Ectodermal cell (in vitro differentiated cells): Measurements from ENCODE around the gene CGREF1.

Source experiments
- H3K27ac ChIP-seq: 2 replicates; pipeline ENCODE4 v1.7.0; 2013; ENCODE audit warnings: mild to moderate bottlenecking, low read depth, low read length; ENCODE audit not compliant: insufficient read depth, poor library complexity, severe bottlenecking
- H3K27me3 ChIP-seq: 2 replicates; pipeline ENCODE4 v1.7.0; 2013; ENCODE audit warnings: mild to moderate bottlenecking, low read length; ENCODE audit not compliant: insufficient read depth, control insufficient read depth, poor library complexity, severe bottlenecking
- H3K36me3 ChIP-seq: one replicate; pipeline ENCODE4 v1.7.0; 2013; ENCODE audit warnings: low read length; ENCODE audit not compliant: control insufficient read depth, insufficient read depth
- H3K4me1 ChIP-seq: one replicate; pipeline ENCODE4 v1.7.0; 2013; ENCODE audit warnings: low read length; ENCODE audit not compliant: control insufficient read depth, insufficient read depth
- H3K4me3 ChIP-seq: 2 replicates; pipeline ENCODE4 v1.7.0; 2013; ENCODE audit warnings: low read depth, low read length, control low read depth; ENCODE audit not compliant: insufficient read depth
- H3K9me3 ChIP-seq: 2 replicates; pipeline ENCODE4 v1.7.0; 2013; ENCODE audit warnings: mild to moderate bottlenecking, low read length, moderate library complexity; ENCODE audit not compliant: control insufficient read depth
- WGBS, 2 experiments: methylation state at CpG; one replicate each; pipeline ENCODE4 v1.1.7; 2013; ENCODE audit warnings: missing lambda C conversion rate in 2 of 2; 5-methylcytosine and 5-hydroxymethylcytosine counted together

The CGREF1 gene

DNA sequence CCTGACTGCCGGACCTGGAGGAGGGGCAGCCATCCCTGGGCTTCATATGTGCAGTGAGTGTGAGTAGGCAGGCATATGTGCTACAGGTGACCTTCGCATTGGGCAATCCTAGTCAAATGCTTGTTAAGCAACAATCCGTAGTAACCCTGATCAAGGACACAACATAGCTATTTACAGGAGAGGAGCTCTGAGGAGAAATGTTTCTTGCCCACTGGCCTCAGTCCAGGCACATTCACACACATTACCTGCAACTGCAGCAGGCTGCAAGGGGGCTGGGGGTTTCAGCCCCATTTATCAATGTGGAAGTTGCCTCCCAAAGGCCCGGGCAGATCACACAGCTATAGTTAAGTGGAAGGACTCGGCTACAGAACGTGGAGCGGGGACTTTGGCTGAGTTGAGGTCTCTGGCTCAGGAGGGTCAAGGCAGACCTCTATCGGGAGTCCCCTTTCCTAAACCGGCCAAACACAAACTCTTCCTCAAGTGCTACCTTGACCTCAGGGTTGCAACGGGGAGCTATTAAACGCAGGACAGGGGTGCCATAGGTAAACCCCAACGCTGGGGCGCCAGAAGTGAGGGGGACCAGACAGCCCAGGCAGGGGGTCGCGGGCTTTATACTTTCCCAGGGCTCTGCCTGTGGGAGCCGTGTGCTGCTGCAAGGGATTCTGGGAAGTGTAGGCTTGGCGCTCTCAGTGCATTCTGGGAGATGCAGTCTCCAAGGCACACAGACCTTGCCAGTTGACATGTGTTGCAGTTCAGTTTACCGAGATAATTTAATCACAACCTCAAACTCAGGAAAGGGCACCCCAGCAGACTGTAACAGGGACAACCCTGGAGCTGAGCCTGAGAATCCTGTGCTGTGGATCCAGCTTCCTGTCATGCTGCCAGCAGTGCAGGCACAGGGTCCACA is 22.9 kb downstream of the CGREF1 start:
- Histone ChIP-seq H3K36me3 (no peaks in the 10 kb centered on the region), H3K4me3 (no peak overlapping the region), H3K27me3 (no peaks in the 10 kb centered on the region), H3K9me3 (no peaks in the 10 kb centered on the region), H3K27ac (no peak overlapping the region), H3K4me1 (peaks cover 5% of the 10 kb centered on the region)
- 39 to 42% methylated on average over 18 of the region's 18 CpGs for WGBS, 2 experiments

DNA sequence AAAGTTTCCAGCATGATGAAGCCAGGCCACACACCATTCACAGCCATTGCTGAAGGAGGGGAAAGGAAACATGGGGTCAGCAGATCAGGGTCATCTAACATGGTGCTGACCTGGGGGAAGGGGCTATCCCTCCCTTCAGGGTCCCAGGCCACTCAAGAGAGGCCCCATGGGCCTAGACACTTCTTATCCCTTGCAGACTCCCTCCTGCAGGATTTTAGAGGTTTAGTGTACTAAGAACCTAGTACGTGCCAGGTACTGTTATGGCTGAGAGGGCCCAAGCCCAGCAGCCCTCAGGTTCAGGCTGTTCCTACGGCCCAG is 23.5 kb downstream of the CGREF1 start:
- H3K9me3 ChIP-seq: no peaks in the 10 kb centered on the region

DNA sequence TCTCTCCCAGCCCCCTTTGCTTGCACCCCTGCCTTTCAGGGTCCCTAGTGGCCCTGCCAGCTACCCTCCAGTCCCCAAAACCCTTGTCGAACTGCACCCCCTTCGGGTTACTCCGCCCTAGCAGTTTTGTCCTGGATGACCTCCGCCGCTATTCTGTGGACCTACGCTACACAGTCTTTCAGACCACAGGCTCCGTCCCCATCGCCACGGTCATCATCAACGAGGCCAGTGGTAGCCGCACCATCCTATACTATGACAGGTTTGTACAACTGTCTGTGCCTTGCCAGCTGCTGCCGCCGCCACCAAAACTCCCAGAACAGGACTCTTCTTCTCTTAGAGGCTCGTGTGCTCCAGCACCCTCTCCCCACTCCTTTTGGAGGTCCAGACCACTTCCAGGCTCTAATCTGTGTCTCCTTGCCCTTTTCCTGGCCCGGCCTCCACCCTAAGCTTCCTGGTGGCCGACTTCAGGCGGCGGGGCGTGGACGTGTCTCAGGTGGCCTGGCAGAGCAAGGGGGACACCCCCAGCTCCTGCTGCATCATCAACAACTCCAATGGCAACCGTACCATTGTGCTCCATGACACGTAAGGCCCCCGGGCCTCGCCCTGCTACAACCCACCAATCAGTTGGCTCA is 24.5 kb downstream of the CGREF1 start:
- H3K27me3 ChIP-seq: no peaks in the 10 kb centered on the region
- no peaks in the 10 kb centered on the region for H3K4me1 ChIP-seq
- H3K9me3 ChIP-seq: no peaks in the 10 kb centered on the region

More for the DNA sequence above, 23.5 kb downstream of the CGREF1 start:
- no peaks in the 10 kb centered on the region for H3K36me3 ChIP-seq
- peaks cover 5% of the 10 kb centered on the region for H3K4me1 ChIP-seq
- no peak overlapping the region for H3K4me3 ChIP-seq
- H3K27me3 ChIP-seq: no peaks in the 10 kb centered on the region
- H3K27ac ChIP-seq: no peak overlapping the region
- 88 to 95% methylated on average over 2 of the region's 2 CpGs for WGBS, 2 experiments

DNA sequence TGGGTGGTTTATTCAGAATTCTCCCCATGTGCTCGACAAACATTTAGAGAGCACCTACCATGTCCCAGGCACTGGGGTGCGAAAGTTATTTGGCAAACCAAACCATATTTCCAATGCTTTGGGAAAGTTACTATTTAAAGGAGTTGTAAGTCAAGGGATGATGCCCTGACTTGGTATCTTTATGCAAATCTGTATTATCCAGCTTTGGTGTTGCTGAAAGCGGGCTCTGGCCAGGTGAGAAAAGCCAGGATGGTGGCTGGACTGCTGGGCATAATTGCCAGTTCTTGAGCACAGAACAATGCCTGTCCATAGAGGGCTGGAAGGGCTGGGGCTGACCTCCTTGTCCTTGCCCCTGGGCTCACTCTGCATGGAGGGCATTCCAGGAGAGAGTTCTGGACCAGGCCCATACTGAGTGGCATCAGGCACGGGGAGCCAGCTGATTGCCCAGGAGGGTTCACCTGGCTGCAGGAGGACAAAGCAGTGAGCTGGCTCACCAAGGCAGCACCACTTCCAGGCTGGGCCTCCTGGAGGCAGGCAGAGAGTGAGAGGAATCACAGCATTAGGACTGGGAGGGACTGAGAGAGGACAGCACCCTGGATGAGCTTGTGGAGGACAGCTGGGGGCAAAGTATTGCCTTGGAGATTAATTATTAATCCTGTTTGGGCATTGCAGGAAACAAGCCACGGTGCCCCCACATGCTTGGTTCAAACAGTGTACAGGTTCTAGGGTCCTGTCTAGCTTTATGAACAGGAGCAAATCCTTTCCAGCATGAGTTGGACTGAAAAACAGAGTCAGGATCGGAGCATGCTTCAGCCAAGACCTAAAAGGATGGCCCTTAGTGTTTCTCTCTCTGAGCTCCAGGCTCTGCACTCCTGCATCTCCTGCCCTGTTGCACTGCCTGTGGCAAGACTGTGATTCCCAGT is 25.2 kb downstream of the CGREF1 start:
- H3K27me3 ChIP-seq: no peaks in the 10 kb centered on the region
- no peak overlapping the region for H3K27ac ChIP-seq
- no peaks in the 10 kb centered on the region for H3K4me1 ChIP-seq
- H3K4me3 ChIP-seq: no peak overlapping the region
- H3K36me3 ChIP-seq: no peaks in the 10 kb centered on the region
- no peaks in the 10 kb centered on the region for H3K9me3 ChIP-seq
- 91 to 94% methylated on average over 6 of the region's 6 CpGs for WGBS, 2 experiments

More for the DNA sequence above, 24.5 kb downstream of the CGREF1 start:
- Histone ChIP-seq H3K4me3 (no peak overlapping the region), H3K36me3 (no peaks in the 10 kb centered on the region), H3K27ac (no peak overlapping the region)
- 94% methylated on average over 24 of the region's 24 CpGs for WGBS, 2 experiments

DNA sequence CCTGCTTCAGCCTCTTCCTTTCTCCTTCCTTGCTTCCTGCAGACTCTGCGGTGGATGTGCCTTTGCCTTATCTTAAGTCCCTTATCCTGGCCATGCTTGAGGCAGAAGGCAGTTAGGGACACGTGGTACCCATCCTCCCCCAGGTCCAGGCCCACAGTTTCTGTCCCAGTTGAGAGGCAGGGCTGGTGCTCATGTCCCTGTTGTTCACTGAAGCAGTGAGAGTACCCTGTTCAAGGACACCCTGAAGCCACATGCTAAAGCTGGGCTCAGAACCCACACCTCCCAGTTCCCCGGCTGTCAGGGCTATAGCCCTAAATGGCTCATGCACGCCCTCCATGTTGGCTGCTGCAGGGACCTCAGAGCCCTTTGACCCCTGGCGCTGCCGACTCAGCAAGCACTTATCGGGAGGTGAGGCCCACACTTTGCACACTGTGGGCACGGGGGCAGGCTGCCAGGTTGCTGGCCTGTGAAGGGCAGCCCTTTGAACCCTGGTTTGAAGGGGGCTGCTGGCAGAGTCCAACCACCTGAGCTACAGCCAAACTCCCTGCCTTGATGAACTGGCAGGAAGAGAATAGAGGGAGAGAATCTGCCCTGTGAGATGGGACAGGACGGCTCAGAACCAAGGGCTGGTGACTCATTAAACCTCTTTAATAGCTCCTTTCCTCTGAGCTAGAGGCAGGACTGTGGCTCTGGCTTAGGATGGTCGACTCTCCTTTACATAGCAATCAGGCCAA is 26.1 kb downstream of the CGREF1 start:
- H3K27me3 ChIP-seq: peaks cover 1% of the 10 kb centered on the region
- H3K27ac ChIP-seq: no peak overlapping the region
- 87% methylated on average over 10 of the region's 10 CpGs for WGBS, 2 experiments
- H3K36me3 ChIP-seq: no peaks in the 10 kb centered on the region
- H3K4me3 ChIP-seq: no peak overlapping the region
- no peaks in the 10 kb centered on the region for H3K9me3 ChIP-seq
- no peaks in the 10 kb centered on the region for H3K4me1 ChIP-seq

DNA sequence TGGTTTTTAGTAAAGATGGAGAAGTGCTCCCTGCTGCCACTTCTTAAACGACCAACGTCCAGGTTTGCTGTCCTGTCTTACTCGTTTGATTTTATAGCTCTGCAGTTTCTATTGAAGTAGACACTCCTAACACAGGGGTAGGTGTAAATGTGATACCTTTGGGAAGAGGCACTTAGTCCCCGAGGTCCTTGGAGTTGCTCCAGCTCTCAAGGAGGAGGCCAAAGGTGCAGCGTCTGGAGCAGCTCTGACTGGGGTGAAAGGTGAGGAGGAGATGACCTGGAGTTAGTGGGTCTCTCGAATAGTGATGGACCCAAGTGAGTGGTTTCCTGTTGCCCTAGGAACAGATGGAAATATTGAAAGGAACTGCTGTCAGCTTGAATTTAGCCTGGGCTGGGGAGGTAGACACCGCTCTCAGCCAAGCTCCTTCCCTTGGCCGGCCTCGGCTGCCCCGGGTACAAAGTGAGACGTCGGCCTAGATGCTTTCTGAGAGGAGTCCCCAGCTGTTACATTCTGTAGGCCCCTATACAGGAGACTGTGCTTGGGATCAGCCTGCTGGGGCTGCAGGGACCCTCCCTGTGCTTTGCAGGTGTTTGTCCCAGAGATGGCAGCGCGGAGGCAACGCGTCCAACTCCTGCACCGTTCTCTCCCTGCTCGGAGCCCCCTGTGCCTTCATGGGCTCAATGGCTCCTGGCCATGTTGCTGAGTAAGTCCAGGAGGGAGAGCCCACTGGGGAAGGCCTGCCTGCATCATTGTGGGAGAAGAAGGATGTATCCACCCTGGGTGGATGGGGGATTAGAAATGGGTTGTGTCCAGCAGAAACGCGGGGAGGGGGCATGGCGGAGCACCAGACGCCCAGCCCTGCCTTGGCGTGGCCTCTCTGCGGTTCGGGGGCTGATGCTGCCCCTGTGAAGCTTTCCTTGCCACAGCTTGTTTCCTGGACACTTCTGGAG is 26.9 kb downstream of the CGREF1 start:
- no peaks in the 10 kb centered on the region for H3K36me3 ChIP-seq
- peaks cover 10% of the 10 kb centered on the region for H3K27me3 ChIP-seq
- no peaks in the 10 kb centered on the region for H3K9me3 ChIP-seq
- no peak overlapping the region for H3K4me3 ChIP-seq
- no peak overlapping the region for H3K27ac ChIP-seq
- peaks cover 4% of the 10 kb centered on the region for H3K4me1 ChIP-seq
- WGBS, 2 experiments: 84 to 85% methylated on average over 25 of the region's 25 CpGs

DNA sequence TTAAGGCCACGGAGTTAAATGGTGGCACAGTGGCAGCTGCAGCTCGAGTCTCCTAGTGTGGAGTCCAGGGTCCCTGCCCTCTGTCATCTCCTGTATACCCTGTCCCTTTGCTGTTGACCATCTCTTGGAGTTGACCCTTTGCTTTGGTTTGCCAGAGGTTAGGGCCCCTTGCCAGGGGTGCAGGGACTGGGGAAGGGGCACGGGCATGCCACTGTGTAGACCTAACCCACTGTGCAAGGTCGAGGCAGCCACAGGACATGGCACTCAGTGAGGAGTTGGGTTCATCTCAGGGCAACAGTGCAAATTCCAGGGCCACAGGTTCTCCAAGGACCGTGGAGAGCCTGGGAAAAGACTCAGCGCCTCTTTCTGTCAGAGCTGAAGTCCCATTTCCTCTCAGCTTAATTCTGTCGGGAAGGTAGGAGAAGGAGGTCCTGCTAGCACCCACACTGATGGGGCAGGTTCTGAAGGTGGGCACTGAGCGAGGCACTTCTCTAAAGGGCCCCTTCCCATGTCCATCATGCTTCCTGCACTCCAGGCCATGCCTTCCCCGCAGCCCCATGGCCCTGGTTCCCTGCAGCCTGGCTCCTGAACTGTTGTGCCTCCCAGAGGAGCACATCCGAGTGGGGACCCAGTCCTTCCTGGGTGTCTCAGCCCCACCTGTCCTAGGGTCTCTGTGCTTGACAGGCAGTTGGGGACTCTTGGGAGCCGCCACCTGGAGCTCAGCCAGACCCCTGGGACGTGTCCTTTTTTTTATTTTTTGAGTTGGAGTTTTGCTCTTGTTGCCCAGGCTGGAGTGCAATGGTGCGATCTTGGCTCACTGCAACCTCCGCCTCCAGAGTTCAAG is 29.6 kb downstream of the CGREF1 start:
- Histone ChIP-seq H3K27ac (no peak overlapping the region), H3K9me3 (no peaks in the 10 kb centered on the region), H3K36me3 (no peaks in the 10 kb centered on the region), H3K27me3 (peaks cover 22% of the 10 kb centered on the region), H3K4me1 (peaks cover 4% of the 10 kb centered on the region), H3K4me3 (no peak overlapping the region)
- 91 to 92% methylated on average over 14 of the region's 14 CpGs for WGBS, 2 experiments

DNA sequence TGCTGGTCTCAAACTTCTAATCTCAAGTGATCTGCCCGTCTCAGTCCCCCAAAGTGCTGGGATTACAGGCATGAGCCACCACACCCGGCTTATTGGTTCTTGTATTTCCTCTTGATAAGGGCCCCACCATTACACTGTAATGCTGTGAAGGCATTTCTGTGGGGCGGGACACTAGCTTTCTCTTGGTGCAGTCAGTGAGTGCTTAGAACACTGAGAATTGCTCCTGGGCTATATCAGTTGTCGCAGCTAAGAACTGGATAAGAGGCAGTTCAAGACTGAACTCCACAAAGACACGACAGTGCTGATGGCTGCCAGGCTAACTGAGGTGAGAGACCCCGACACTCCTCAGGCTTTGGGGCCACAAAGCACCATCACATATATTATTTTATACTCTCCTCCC is 30.3 kb downstream of the CGREF1 start:
- Histone ChIP-seq H3K4me3 (no peak overlapping the region), H3K27ac (no peak overlapping the region), H3K27me3 (peaks cover 22% of the 10 kb centered on the region), H3K4me1 (peaks cover 4% of the 10 kb centered on the region), H3K36me3 (no peaks in the 10 kb centered on the region), H3K9me3 (no peaks in the 10 kb centered on the region)
- WGBS, 2 experiments: 93% methylated on average over 6 of the region's 6 CpGs
